Heart right ventricle (tissue), 12 donors: ENCODE data around the gene EPX. TPM values are rescaled to one million over a fixed set of nuclear protein-coding genes. Genes with fewer than 3 reads are reported as not detected.

Experiments used
- polyA plus RNA-seq, 2 donors: library from polyadenylated mRNA; stranded (reverse); fragments of 200-250 nt; gene quantifications; one replicate each; pipeline ENCODE4 v1.2.3, GENCODE V29; 2013
- total RNA-seq, 10 donors: library from RNA; stranded (reverse); fragmentation: NEBNext Ultra II Directional in 3 of 10; extraction: Animal tissue kit (Norgen Biotek cat#: 25700) in 3 of 10; gene quantifications; one replicate each; pipeline versions ENCODE4 v1.2.1 to v1.2.4, GENCODE V29; 2021 to 2023
- donor health status: ischemic (EF 13 %, LVEDD 7.1; RV severe dilation, severe dysfunction).
- donor health status: healthy with polysubstance abuse.
- donor health status: DM: no; HTN: yes; CAD: no.
- donor health status: DM: no; HTN: no; CAD: no.
- donor health status: ischemic (EF 25% LVEDD 6.9; RV normal size, moderate dysfunction).
- donor health status: ischemic (EF 25% LVEDD 5.7; RV mildly dilated, moderate dysfunction).
- donor health status: healthy.
- donor health status: nonischemic (EF 11% LVEDD 7.7; RV severe dilation, severe dysfunction).
- donor health status: DM: yes; HTN: yes; CAD: no.
- donor health status: PGD.
- donor health status: ischemic (EF 29% LVEDD 5.4; RV normal size, mild dysfunction).
- donor health status: nonischemic (EF 23%, LVEDD 6.1; RV moderate dilation, normal function).

The EPX gene
- total and polyA plus RNA-seq, 12 donors, result not detected

Other genes starting within 250 kb of the EPX start
- 10 to 100 TPM; 38.3 to 65.0 (median 47.2) TPM for gene CUEDC1, start 237.3 kb upstream of the EPX start, total RNA-seq
- 10 to 100 TPM; 26.9 to 33.1 TPM for gene CUEDC1, start 237.3 kb upstream of the EPX start, polyA plus RNA-seq
- 10 to 100 TPM; 56.2 to 81.2 (median 61.5) TPM for gene VEZF1, start 204.5 kb upstream of the EPX start, total RNA-seq
- 10 to 100 TPM; 17.5 to 21.7 TPM for gene VEZF1, start 204.5 kb upstream of the EPX start, polyA plus RNA-seq
- gene SRSF1, start 185.5 kb upstream of the EPX start, total RNA-seq, result 100 to 1,000 TPM in 3 of 10 donors, 10 to 100 TPM in 7; 79.8 to 130 (median 94.7) TPM
- 10 to 100 TPM; 70.3 to 76.3 TPM for gene SRSF1, start 185.5 kb upstream of the EPX start, polyA plus RNA-seq
- gene DYNLL2, start 109.3 kb upstream of the EPX start, total RNA-seq, result 100 to 1,000 TPM in 2 of 10 donors, 10 to 100 TPM in 8; 73.4 to 105 (median 83.5) TPM
- gene DYNLL2, start 109.3 kb upstream of the EPX start, polyA plus RNA-seq, result 10 to 100 TPM; 45.3 to 46.1 TPM
- under 1 TPM in 1 of 10 donors, not detected in 9; 0.07 TPM for gene OR4D1, start 44.3 kb upstream of the EPX start, total RNA-seq
- gene OR4D1, start 44.3 kb upstream of the EPX start, polyA plus RNA-seq, result not detected
- not detected for gene OR4D2, start 25.7 kb upstream of the EPX start, total RNA-seq
- not detected for gene OR4D2, start 25.7 kb upstream of the EPX start, polyA plus RNA-seq
- 10 to 100 TPM in 4 of 10 donors, 1 to 10 TPM in 6; 5.3 to 12.9 (median 9.2) TPM for gene MKS1, start 26.5 kb downstream of the EPX start, total RNA-seq
- 10 to 100 TPM in 1 of 2 donors, 1 to 10 TPM in 1; 5.4 to 10.3 TPM for gene MKS1, start 26.5 kb downstream of the EPX start, polyA plus RNA-seq
- not detected for gene LPO, start 45.9 kb downstream of the EPX start, total RNA-seq
- not detected for gene LPO, start 45.9 kb downstream of the EPX start, polyA plus RNA-seq
- gene MPO, start 88.2 kb downstream of the EPX start, total RNA-seq, result 1 to 10 TPM in 1 of 10 donors, under 1 TPM in 7, not detected in 2; 0.08 to 2.5 (median 0.25) TPM
- under 1 TPM; 0.07 to 0.15 TPM for gene MPO, start 88.2 kb downstream of the EPX start, polyA plus RNA-seq
- 10 to 100 TPM in 8 of 10 donors, 1 to 10 TPM in 2; 6.0 to 18.7 (median 12.4) TPM for gene TSPOAP1, start 136.1 kb downstream of the EPX start, total RNA-seq
- gene TSPOAP1, start 136.1 kb downstream of the EPX start, polyA plus RNA-seq, result 10 to 100 TPM in 1 of 2 donors, 1 to 10 TPM in 1; 1.6 to 35.6 TPM
- 10 to 100 TPM; 49.0 to 73.4 (median 59.8) TPM for gene SUPT4H1, start 159.5 kb downstream of the EPX start, total RNA-seq
- 10 to 100 TPM; 38.0 to 95.0 TPM for gene SUPT4H1, start 159.5 kb downstream of the EPX start, polyA plus RNA-seq
- gene RNF43, start 224.8 kb downstream of the EPX start, total RNA-seq, result 1 to 10 TPM; 1.5 to 6.1 (median 3.7) TPM
- gene RNF43, start 224.8 kb downstream of the EPX start, polyA plus RNA-seq, result 1 to 10 TPM in 1 of 2 donors, under 1 TPM in 1; 0.86 to 1.2 TPM